ENCODE data around the gene PRICKLE1.

PRICKLE1 gene

DNA sequence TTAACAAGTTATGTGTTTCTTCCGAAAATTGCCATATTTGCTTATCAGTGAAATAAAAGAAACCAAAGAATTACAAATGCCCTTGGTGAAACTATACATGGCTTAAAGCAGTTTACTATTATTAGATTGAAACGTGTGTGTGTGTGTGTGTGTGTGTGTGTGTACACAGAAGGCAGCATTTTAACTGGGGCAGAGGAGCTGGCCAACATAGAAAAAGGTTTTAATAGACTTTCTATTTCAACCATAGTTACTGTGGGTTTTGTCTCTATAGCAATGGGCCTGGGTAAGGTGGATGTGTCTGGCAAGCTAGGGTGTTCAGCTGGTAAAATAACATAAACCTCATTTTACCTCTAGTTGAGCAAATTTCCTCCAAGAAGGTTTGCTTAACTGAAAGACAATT lies 6.5 kb downstream of the PRICKLE1 start:
- no peak overlapping the region for H3K27ac ChIP-seq
- no peak for TF ChIP-seq CTCF (conservative IDR thresholded peaks at IDR 0.05)

DNA sequence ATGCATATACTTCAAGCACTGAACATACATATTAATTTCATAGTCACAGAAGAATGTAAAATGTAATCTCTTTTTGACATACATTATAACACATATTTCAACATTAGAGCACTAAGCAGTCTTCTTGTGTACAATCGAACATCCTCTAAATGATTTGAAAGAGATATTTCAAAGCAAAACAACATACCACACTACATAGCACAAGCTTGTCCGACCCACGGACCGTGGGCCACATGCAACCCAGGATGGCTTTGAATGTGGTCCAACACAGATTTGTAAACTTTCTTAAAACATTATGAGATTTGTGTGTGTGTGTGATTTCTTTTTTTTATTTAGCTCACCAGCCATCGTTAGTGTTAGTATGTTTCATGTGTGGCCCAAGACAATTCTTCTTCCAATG lies 7.0 kb downstream of the PRICKLE1 start:
- no peak for TF ChIP-seq CTCF (conservative IDR thresholded peaks at IDR 0.05)
- H3K27ac ChIP-seq = no peak overlapping the region

GRCh38 chr12:42582050-42582449 lies 7.5 kb downstream of the PRICKLE1 start:
- no peak for TF ChIP-seq CTCF (conservative IDR thresholded peaks at IDR 0.05)
- no peak overlapping the region for H3K27ac ChIP-seq

- H3K27ac ChIP-seq = no peak overlapping the region
- TF ChIP-seq CTCF (conservative IDR thresholded peaks at IDR 0.05) = no peak
Measured at GRCh38 chr12:42576374-42576773, 13.2 kb downstream of the PRICKLE1 start.

DNA sequence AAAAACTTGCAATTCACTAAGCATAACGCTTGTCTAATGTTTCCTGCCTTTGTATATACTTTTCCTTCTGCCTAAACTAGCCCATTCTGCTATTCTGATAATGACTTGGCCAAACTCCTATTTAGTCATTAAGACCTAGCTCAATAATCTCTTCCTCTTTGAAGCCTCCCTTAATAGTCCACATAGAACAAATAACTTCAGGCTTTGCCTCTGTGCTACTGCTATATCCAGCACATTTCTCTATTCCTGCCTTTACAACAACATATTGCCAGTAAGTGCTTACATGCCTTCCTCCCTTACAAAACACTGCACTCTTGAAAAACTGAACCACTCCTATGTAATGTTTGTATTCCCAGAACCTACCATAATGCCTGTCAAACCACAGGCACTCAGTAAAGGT lies 13.8 kb downstream of the PRICKLE1 start:
- no peak for TF ChIP-seq CTCF (conservative IDR thresholded peaks at IDR 0.05)
- peak overlapping the region; percentile 27; the same call in 1 of the 2 replicates for H3K27ac ChIP-seq

DNA sequence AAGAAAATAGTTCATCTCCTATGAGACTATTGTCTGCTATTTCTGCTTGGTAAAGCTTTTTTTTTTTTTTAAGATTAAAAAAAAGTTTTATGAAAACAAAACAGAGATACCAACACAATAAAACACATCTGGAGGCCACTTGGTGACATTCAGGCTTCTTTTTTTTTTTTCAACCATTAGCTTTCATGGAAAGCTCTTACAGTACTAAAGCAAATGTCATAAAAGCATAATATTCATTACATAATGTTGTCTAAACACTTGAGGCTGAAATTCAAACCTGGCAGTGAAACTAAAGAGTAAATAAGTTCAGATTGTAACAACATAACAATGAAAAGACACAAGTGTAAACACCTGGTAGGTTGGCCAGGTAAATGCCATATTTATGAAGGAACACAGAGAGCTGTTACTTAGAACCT lies 14.7 kb downstream of the PRICKLE1 start:
- TF ChIP-seq CTCF (conservative IDR thresholded peaks at IDR 0.05) = no peak
- H3K27ac ChIP-seq = peak overlapping the region; percentile 27

GRCh38 chr12:42571327-42572009 lies 18.1 kb downstream of the PRICKLE1 start:
- H3K27ac ChIP-seq = no peak overlapping the region
- TF ChIP-seq CTCF (conservative IDR thresholded peaks at IDR 0.05) = no peak

All from VCaP (cell line).